Body of pancreas (tissue), 4 donors: ENCODE measurements around the gene CTSK. TPM values are rescaled to one million over a fixed set of nuclear protein-coding genes. Genes with fewer than 3 reads are reported as not detected.
"Not testable (repeated sequence)": the region's sequence is repeated elsewhere in the genome, so short reads cannot be mapped to it uniquely, and the experiment has no call there.

Experiments used
- ATAC-seq: fragments of 150-250 bp; one replicate; pipeline ENCODE4 v1.9.1; 2016
- DNase-seq, 4 donors: peaks; one replicate each; pipeline ENCODE4 v3.0.0-alpha.2; 2019
- H3K27ac ChIP-seq, 4 donors: fragments of 200-600 bp; sonication (generic); 1 replicate in 3 of 4; 2 replicates in 1 of 4; pipeline versions ENCODE4 v1.5.1 to v1.6.1; 2016 to 2019; ENCODE audit warnings: mild to moderate bottlenecking in 1 of 4, mixed read lengths in 1 of 4, moderate library complexity in 1 of 4
- H3K27me3 ChIP-seq, 2 donors: fragments of 200-600 bp; sonication (generic); one replicate each; pipeline ENCODE4 v1.6.0; 2016; ENCODE audit warnings: mild to moderate bottlenecking in 1 of 2
- H3K36me3 ChIP-seq, 2 donors: fragments of 200-600 bp; sonication (generic); replicated peaks in 1 of 2; 2 replicates each; pipeline ENCODE4 v1.5.1; 2016; ENCODE audit warnings: low read depth in 2 of 2; ENCODE audit not compliant: insufficient read depth in 1 of 2
- H3K4me1 ChIP-seq: fragments of 200-600 bp; sonication (generic); one replicate; pipeline ENCODE4 v1.6.0; 2016
- H3K4me3 ChIP-seq, 2 donors: fragments of 200-600 bp; sonication (generic); 1 replicate in 1 of 2; 2 replicates in 1 of 2; pipeline ENCODE4 v1.5.1; 2016 to 2019
- H3K9me3 ChIP-seq, 3 donors: fragments of 200-600 bp; sonication (generic); 1 replicate in 2 of 3; 2 replicates in 1 of 3; pipeline ENCODE4 v1.5.1; 2016
- CTCF ChIP-seq, 7 experiments: fragments of 450-650 bp in 4 of 7; fragments of 200-600 bp in 3 of 7; sonication (generic) in 3 of 7; IDR thresholded peaks; one replicate each; pipeline ENCODE4 v1.5.1; 2016 to 2019; ENCODE audit warnings: antibody characterized with exemption in 7 of 7
- POLR2A ChIP-seq, 3 donors: fragments of 450-650 bp; IDR thresholded peaks; one replicate each; pipeline ENCODE4 v1.6.1; 2016; ENCODE audit warnings: antibody characterized with exemption in 3 of 3, mild to moderate bottlenecking in 2 of 3
- WGBS, 2 donors: methylation state at CpG; one replicate each; pipeline ENCODE4 v1.1.5; 2017; 5-methylcytosine and 5-hydroxymethylcytosine counted together
- intact Hi-C: fragments of 100-400 bp; cut with DNase I; formaldehyde crosslinking; loops from one replicate; pipeline ENCODE4 v1.15.1; 2023
- total RNA-seq, 2 donors: library from RNA; depleted of rRNA; stranded (reverse); fragments of >200 nt; gene quantifications; one replicate each; pipeline ENCODE4 v1.1.0, GENCODE V29; 2016

CTSK gene
- 10 to 100 TPM; 11.9 to 18.4 TPM for total RNA-seq

DNA sequence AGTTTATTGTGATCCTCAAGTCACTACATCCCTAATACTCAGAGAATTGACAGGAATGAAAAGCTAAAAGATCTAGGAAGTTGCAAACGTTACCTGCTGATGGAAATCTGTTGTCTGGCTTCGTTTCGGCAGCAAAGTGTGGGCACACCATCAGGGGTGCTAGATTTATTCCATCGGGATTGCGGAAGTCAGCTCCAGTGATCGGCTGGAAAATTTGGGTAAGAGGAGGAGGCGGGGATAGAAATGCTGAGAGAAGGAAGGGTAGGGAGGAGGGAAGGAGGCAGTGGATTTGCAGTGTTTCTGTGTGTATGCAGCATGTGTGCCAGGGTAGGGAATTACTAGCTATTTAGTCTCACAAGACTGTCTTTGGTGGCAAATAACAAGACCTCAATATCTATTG is at the start of gene CTSK:
CTSK (minus strand) TSS at position 140 of the 400 bp plus-strand sequence. CDS start 1,455 bp downstream, outside the sequence.
- intact Hi-C loops, result no loop called here
- H3K36me3 ChIP-seq, result peaks cover 0 to 6% of the 10 kb centered on the region in 2 donors
- H3K4me1 ChIP-seq, result peaks cover 10% of the 10 kb centered on the region
- H3K27me3 ChIP-seq, result no peaks in the 10 kb centered on the region
- 69 to 74% methylated on average over 7 of the region's 7 CpGs for WGBS, 2 donors
- H3K27ac ChIP-seq, result no peak within 1 kb of the TSS
- no peaks in the 10 kb centered on the region for H3K9me3 ChIP-seq
- DNase-seq (no peak), ATAC-seq (no peak)
- TF ChIP-seq CTCF (IDR thresholded peaks at IDR 0.05), result no peak
- no peak for TF ChIP-seq POLR2A (IDR thresholded peaks at IDR 0.05)
- no peak within 1 kb of the TSS for H3K4me3 ChIP-seq

GRCh38 chr1:150852734-150853133 is 44.7 kb upstream of the CTSK start:
- peak overlapping the region in 2 of 4 donors; percentile 32 to 56 for H3K27ac ChIP-seq
- H3K27me3 ChIP-seq, DNase-seq, H3K9me3 ChIP-seq, ATAC-seq, H3K4me3 ChIP-seq, H3K36me3 ChIP-seq, intact Hi-C loops: not testable (repeated sequence)
- WGBS, 2 donors, result 63 to 89% methylated on average over 3 of the region's 3 CpGs
- peaks cover 14% of the 10 kb centered on the region for H3K4me1 ChIP-seq

GRCh38 chr1:150850801-150851362 is 42.8 kb upstream of the CTSK start:
- H3K27ac ChIP-seq, H3K4me3 ChIP-seq, DNase-seq, H3K9me3 ChIP-seq, H3K27me3 ChIP-seq, intact Hi-C loops, ATAC-seq, H3K36me3 ChIP-seq: not testable (repeated sequence)
- 97 to 99% methylated on average over 20 to 25 of the region's 49 CpGs for WGBS, 2 donors
- peaks cover 14% of the 10 kb centered on the region for H3K4me1 ChIP-seq

DNA sequence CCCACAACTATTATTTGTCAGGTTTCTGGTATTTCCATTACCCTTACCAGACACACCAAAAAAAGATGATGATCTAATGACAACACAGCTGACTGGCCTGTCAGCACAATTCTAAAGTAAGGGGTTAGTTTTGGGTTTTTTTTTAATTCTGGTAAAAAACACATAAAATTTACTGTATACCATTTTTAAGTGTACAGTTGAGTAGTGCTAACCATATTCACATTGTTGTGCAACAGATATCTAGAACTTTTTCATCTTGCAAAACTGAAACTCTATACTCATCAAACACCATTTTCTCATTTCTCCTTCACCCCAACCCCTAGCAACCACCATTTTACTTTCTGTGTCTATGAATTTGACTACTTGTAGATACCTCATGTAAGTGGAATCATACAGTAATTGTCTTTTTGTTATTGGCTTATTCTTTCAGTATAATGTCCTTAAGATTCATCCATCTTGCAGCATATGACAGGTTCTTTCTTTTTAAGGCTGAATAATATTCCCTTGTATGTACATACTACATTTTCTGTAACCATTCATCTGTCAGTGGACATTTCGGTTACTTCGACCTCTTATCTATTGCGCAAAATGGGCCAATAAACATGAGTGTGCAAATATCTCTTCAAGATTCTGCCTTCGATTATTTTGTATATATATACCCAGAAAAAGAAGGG is 38.5 kb upstream of the CTSK start:
- no peak for ATAC-seq
- 79 to 83% methylated on average over 4 of the region's 4 CpGs for WGBS, 2 donors
- H3K27ac ChIP-seq, result no peak overlapping the region

GRCh38 chr1:150843474-150843873 is 35.4 kb upstream of the CTSK start:
- Histone ChIP-seq H3K27ac (no peak overlapping the region), H3K4me3 (no peak overlapping the region), H3K36me3 (peaks cover 0 to 9% of the 10 kb centered on the region in 2 donors), H3K9me3 (no peaks in the 10 kb centered on the region), H3K27me3 (no peaks in the 10 kb centered on the region), H3K4me1 (peaks cover 22% of the 10 kb centered on the region)
- DNase-seq (no peak), ATAC-seq (no peak)
- intact Hi-C loops, result no loop called here
- TF ChIP-seq POLR2A (IDR thresholded peaks at IDR 0.05) (no peak), CTCF (IDR thresholded peaks at IDR 0.05) (no peak)
- WGBS, 2 donors, result 77 to 82% methylated on average over 2 of the region's 2 CpGs

More for the DNA sequence above, 38.5 kb upstream of the CTSK start:
- Histone ChIP-seq H3K4me1 (peaks cover 20% of the 10 kb centered on the region), H3K27me3 (no peaks in the 10 kb centered on the region), H3K36me3 (peaks cover 0 to 2% of the 10 kb centered on the region in 2 donors), H3K9me3 (no peaks in the 10 kb centered on the region), H3K4me3 (no peak overlapping the region)
- no peak for TF ChIP-seq CTCF (IDR thresholded peaks at IDR 0.05)
- TF ChIP-seq POLR2A (IDR thresholded peaks at IDR 0.05), result no peak
- intact Hi-C loops, result no loop called here
- DNase-seq, result no peak
